T-helper 2 cell treated with Interferon-gamma antibody and Interleukin-4, amounts not matched to agents 5 μg/mL and 100 μg/mL, for 36 hours (primary cell): ENCODE data around the gene APOE.
A peak's percentile ranks its signal among the peaks of the same experiment; 100 is the strongest.

Experiments
- DNase-seq: peaks from one replicate; pipeline ENCODE4 v3.0.0; 2021; ENCODE audit warnings: low spot score
- H3K27ac Mint-ChIP-seq: one replicate; pipeline ENCODE4 v1.8.0; 2021; ENCODE audit warnings: mild to moderate bottlenecking, mixed read lengths
- H3K27me3 Mint-ChIP-seq: one replicate; pipeline ENCODE4 v1.8.0; 2021; ENCODE audit warnings: low read depth, mixed read lengths
- H3K36me3 Mint-ChIP-seq: one replicate; pipeline ENCODE4 v1.8.0; 2021; ENCODE audit warnings: low read depth, mixed read lengths
- H3K4me1 Mint-ChIP-seq: one replicate; pipeline ENCODE4 v1.8.0; 2021; ENCODE audit warnings: low read depth, mixed read lengths
- H3K4me3 Mint-ChIP-seq: one replicate; pipeline ENCODE4 v1.8.0; 2022; ENCODE audit warnings: mild to moderate bottlenecking, moderate library complexity, mixed read lengths
- H3K9me3 Mint-ChIP-seq: one replicate; pipeline ENCODE4 v1.8.0; 2021; ENCODE audit warnings: mixed read lengths

Gene APOE

GRCh38 chr19:44942067-44942571 lies 36.5 kb downstream of the APOE start, which contains the start of gene APOC4:
Gene APOC4, plus strand, starts transcription at chr19:44942237. Its CDS starts 41 bp downstream, at chr19:44942278.
- H3K36me3 Mint-ChIP-seq = no peaks in the 10 kb centered on the region
- no peaks in the 10 kb centered on the region for H3K4me1 Mint-ChIP-seq

GRCh38 chr19:44943801-44944249 lies 38.2 kb downstream of the APOE start:
- Mint-ChIP-seq H3K27me3 (no peaks in the 10 kb centered on the region), H3K36me3 (no peaks in the 10 kb centered on the region), H3K9me3 (no peaks in the 10 kb centered on the region), H3K27ac (no peak overlapping the region), H3K4me3 (no peak overlapping the region), H3K4me1 (no peaks in the 10 kb centered on the region)
- DNase-seq = no peak

More at GRCh38 chr19:44942067-44942571, 36.5 kb downstream of the APOE start, which contains the start of gene APOC4:
- Mint-ChIP-seq H3K9me3 (no peaks in the 10 kb centered on the region), H3K27me3 (no peaks in the 10 kb centered on the region), H3K27ac (no peak within 1 kb of the TSS), H3K4me3 (no peak within 1 kb of the TSS)
- no peak for DNase-seq

GRCh38 chr19:44947041-44947581 lies 41.5 kb downstream of the APOE start:
- H3K9me3 Mint-ChIP-seq = no peaks in the 10 kb centered on the region

GRCh38 chr19:44948237-44948636 lies 42.6 kb downstream of the APOE start:
- Mint-ChIP-seq H3K4me3 (no peak overlapping the region), H3K4me1 (no peaks in the 10 kb centered on the region), H3K9me3 (no peaks in the 10 kb centered on the region), H3K36me3 (no peaks in the 10 kb centered on the region), H3K27me3 (no peaks in the 10 kb centered on the region), H3K27ac (no peak overlapping the region)
- no peak for DNase-seq

More at GRCh38 chr19:44947041-44947581, 41.5 kb downstream of the APOE start:
- Mint-ChIP-seq H3K27ac (no peak overlapping the region), H3K36me3 (no peaks in the 10 kb centered on the region), H3K27me3 (no peaks in the 10 kb centered on the region), H3K4me1 (no peaks in the 10 kb centered on the region), H3K4me3 (no peak overlapping the region)
- DNase-seq = no peak

- Mint-ChIP-seq H3K9me3 (no peaks in the 10 kb centered on the region), H3K27me3 (no peaks in the 10 kb centered on the region), H3K4me3 (no peak overlapping the region), H3K4me1 (peaks cover 4% of the 10 kb centered on the region), H3K27ac (no peak overlapping the region), H3K36me3 (no peaks in the 10 kb centered on the region)
- DNase-seq = no peak
Measured at GRCh38 chr19:44948763-44949374, 43.3 kb downstream of the APOE start.

- H3K4me1 Mint-ChIP-seq = peaks cover 4% of the 10 kb centered on the region
- no peak overlapping the region for H3K4me3 Mint-ChIP-seq
- H3K27ac Mint-ChIP-seq = no peak overlapping the region
Measured at GRCh38 chr19:44949550-44949949, 44.0 kb downstream of the APOE start.

GRCh38 chr19:44951179-44952159 lies 45.9 kb downstream of the APOE start:
- Mint-ChIP-seq H3K27ac (no peak overlapping the region), H3K4me1 (peaks cover 13% of the 10 kb centered on the region), H3K36me3 (no peaks in the 10 kb centered on the region), H3K9me3 (no peaks in the 10 kb centered on the region), H3K4me3 (no peak overlapping the region), H3K27me3 (no peaks in the 10 kb centered on the region)
- peak; percentile 45 for DNase-seq

More at GRCh38 chr19:44949550-44949949, 44.0 kb downstream of the APOE start:
- H3K9me3 Mint-ChIP-seq = no peaks in the 10 kb centered on the region
- H3K27me3 Mint-ChIP-seq = no peaks in the 10 kb centered on the region
- no peaks in the 10 kb centered on the region for H3K36me3 Mint-ChIP-seq
- no peak for DNase-seq

GRCh38 chr19:44954278-44954648 lies 48.7 kb downstream of the APOE start:
- no peaks in the 10 kb centered on the region for H3K9me3 Mint-ChIP-seq
- H3K27me3 Mint-ChIP-seq = no peaks in the 10 kb centered on the region
- H3K36me3 Mint-ChIP-seq = no peaks in the 10 kb centered on the region
- peaks cover 27% of the 10 kb centered on the region for H3K4me1 Mint-ChIP-seq
- peak overlapping the region; percentile 99 for H3K27ac Mint-ChIP-seq
- H3K4me3 Mint-ChIP-seq = peak overlapping the region; percentile 95
- no peak for DNase-seq

GRCh38 chr19:44954649-44955504 lies 49.3 kb downstream of the APOE start, which contains the start of gene CLPTM1:
Gene CLPTM1, plus strand, starts transcription at chr19:44955380. Its CDS starts 16 bp downstream, at chr19:44955396.
- Mint-ChIP-seq H3K4me1 (peaks cover 27% of the 10 kb centered on the region), H3K9me3 (no peaks in the 10 kb centered on the region), H3K27ac (peak within 1 kb of the TSS; percentile 99), H3K27me3 (no peaks in the 10 kb centered on the region), H3K4me3 (peak within 1 kb of the TSS; percentile 95), H3K36me3 (no peaks in the 10 kb centered on the region)
- peak; percentile 91 for DNase-seq

GRCh38 chr19:44955505-44956439 lies 50.2 kb downstream of the APOE start:
- peaks cover 27% of the 10 kb centered on the region for H3K4me1 Mint-ChIP-seq

GRCh38 chr19:44957526-44957925 lies 51.9 kb downstream of the APOE start:
- no peak overlapping the region for H3K27ac Mint-ChIP-seq
- H3K4me3 Mint-ChIP-seq = peak overlapping the region; percentile 89
- peaks cover 4% of the 10 kb centered on the region for H3K36me3 Mint-ChIP-seq
- no peak for DNase-seq
- H3K27me3 Mint-ChIP-seq = no peaks in the 10 kb centered on the region
- H3K9me3 Mint-ChIP-seq = no peaks in the 10 kb centered on the region
- peaks cover 27% of the 10 kb centered on the region for H3K4me1 Mint-ChIP-seq

More at GRCh38 chr19:44955505-44956439, 50.2 kb downstream of the APOE start:
- Mint-ChIP-seq H3K36me3 (no peaks in the 10 kb centered on the region), H3K4me3 (peak overlapping the region; percentile 89), H3K27ac (peak overlapping the region; percentile 75), H3K9me3 (no peaks in the 10 kb centered on the region), H3K27me3 (no peaks in the 10 kb centered on the region)
- DNase-seq = no peak

- Mint-ChIP-seq H3K27ac (no peak overlapping the region), H3K4me3 (no peak overlapping the region), H3K4me1 (peaks cover 27% of the 10 kb centered on the region), H3K9me3 (no peaks in the 10 kb centered on the region), H3K27me3 (no peaks in the 10 kb centered on the region), H3K36me3 (peaks cover 6% of the 10 kb centered on the region)
- no peak for DNase-seq
Measured at GRCh38 chr19:44958090-44958489, 52.5 kb downstream of the APOE start.
